Panc1 (cell line): ENCODE results near the gene PEAK3. TPM values are rescaled to one million over a fixed set of nuclear protein-coding genes. Genes with fewer than 3 reads are reported as not detected.

ENCODE experiments used
- ATAC-seq: fragments of 200-7000 bp; cut with Tn5 transposase; 2 replicates; pipeline ENCODE4 v1.9.1; 2020; ENCODE audit warnings: mild to moderate bottlenecking, moderate library complexity
- BruUV-seq: library from RNA; stranded (reverse); fragments of 400-500 nt; replicated peaks from 2 replicates; lab custom pipeline; 2021; lab: Mats Ljungman, UMichigan
- CTCF ChIA-PET: fragments of 300-600 bp; sonication (Branson Sonifier 250); formaldehyde crosslinking; loops from one replicate; lab custom pipeline; 2022; ENCODE audit warnings: antibody characterized with exemption; lab: Charles Lee
- POLR2A ChIA-PET: fragments of 300-600 bp; sonication (Branson Sonifier 250); formaldehyde crosslinking; loops from one replicate; lab custom pipeline; 2022; ENCODE audit warnings: antibody characterized with exemption; lab: Charles Lee
- DNase-seq: peaks from one replicate; pipeline ENCODE4 v3.0.0-alpha.2; 2010; ENCODE audit warnings: low read depth, low spot score
- H3K27ac ChIP-seq: 2 replicates; pipeline ENCODE4 v1.5.1; 2011; ENCODE audit warnings: mild to moderate bottlenecking, low read length, inconsistent platforms
- H3K27me3 ChIP-seq: fragments of 200-500 bp; sonication (Bioruptor generic); 2 replicates; pipeline ENCODE4 v1.6.0; 2014; ENCODE audit warnings: low read length, inconsistent platforms; ENCODE audit not compliant: control insufficient read depth, insufficient read depth
- H3K36me3 ChIP-seq: fragments of 200-500 bp; sonication (Bioruptor generic); 2 replicates; pipeline ENCODE4 v1.5.1; 2014; ENCODE audit warnings: inconsistent platforms, mild to moderate bottlenecking, low read length, moderate library complexity; ENCODE audit not compliant: control insufficient read depth, insufficient read depth
- H3K4me1 ChIP-seq: 2 replicates; pipeline ENCODE4 v1.5.1; 2011; ENCODE audit warnings: inconsistent platforms, mild to moderate bottlenecking, low read length, moderate library complexity; ENCODE audit not compliant: control insufficient read depth, insufficient read depth
- H3K4me3 ChIP-seq, 2 experiments: 2 replicates each; pipeline ENCODE4 v1.5.1; 2011 to 2012; ENCODE audit warnings: low read depth in 2 of 2, low read length in 2 of 2, mild to moderate bottlenecking in 2 of 2, inconsistent platforms in 1 of 2, moderate library complexity in 1 of 2
- H3K9me3 ChIP-seq: fragments of 200-500 bp; sonication (Bioruptor generic); 2 replicates; pipeline ENCODE4 v1.5.1; 2014; ENCODE audit warnings: low read depth, mild to moderate bottlenecking, inconsistent platforms, low read length, moderate library complexity; ENCODE audit not compliant: control insufficient read depth, insufficient read depth
- POLR2AphosphoS5 ChIP-seq: IDR thresholded peaks from 2 replicates; pipeline ENCODE4 v1.6.1; 2012; ENCODE audit warnings: mild to moderate bottlenecking, low read depth, low read length, moderate library complexity
- SIN3A ChIP-seq: IDR thresholded peaks from 2 replicates; pipeline ENCODE4 v1.6.1; 2012; ENCODE audit warnings: low read depth, mild to moderate bottlenecking, low read length, moderate library complexity, borderline replicate concordance; ENCODE audit not compliant: insufficient read depth
- TCF7L2 ChIP-seq: IDR thresholded peaks from 2 replicates; pipeline ENCODE4 v1.6.1; 2011; ENCODE audit warnings: mild to moderate bottlenecking, low read depth, low read length, inconsistent platforms
- in situ Hi-C: cut with HindIII; loops from 2 replicates; pipeline ENCODE4 v1.10.0; 2016; ENCODE audit warnings: low sequenced_read_pairs, low pct_unique_long_range_greater_than_20kb
- intact Hi-C: fragments of 100-400 bp; cut with micrococcal nuclease; formaldehyde crosslinking; loops from one replicate; pipeline ENCODE4 v1.10.0; 2022; ENCODE audit not compliant: unreplicated experiment
- total RNA-seq: library from RNA; stranded (reverse); gene quantifications from one replicate; pipeline ENCODE4 v1.2.1, GENCODE V29; 2021; ENCODE audit not compliant: unreplicated experiment
- TF ChIP-seq, protein P1 (sequence below): fragments of 450-650 bp; IDR thresholded peaks from 2 replicates; pipeline ENCODE4 v1.5.1; 2017; ENCODE audit warnings: mild to moderate bottlenecking
- TF ChIP-seq, protein P2 (sequence below), 2 experiments: IDR thresholded peaks; 2 replicates each; pipeline ENCODE4 v1.6.1; 2011 to 2012; ENCODE audit warnings: low read depth in 2 of 2, control low read depth in 1 of 2, low read length in 1 of 2, mild to moderate bottlenecking in 1 of 2, moderate library complexity in 1 of 2; ENCODE audit not compliant: insufficient read depth in 1 of 2

PEAK3 gene
- total RNA-seq, 1 experiment from 2014 or later, result not detected

DNA sequence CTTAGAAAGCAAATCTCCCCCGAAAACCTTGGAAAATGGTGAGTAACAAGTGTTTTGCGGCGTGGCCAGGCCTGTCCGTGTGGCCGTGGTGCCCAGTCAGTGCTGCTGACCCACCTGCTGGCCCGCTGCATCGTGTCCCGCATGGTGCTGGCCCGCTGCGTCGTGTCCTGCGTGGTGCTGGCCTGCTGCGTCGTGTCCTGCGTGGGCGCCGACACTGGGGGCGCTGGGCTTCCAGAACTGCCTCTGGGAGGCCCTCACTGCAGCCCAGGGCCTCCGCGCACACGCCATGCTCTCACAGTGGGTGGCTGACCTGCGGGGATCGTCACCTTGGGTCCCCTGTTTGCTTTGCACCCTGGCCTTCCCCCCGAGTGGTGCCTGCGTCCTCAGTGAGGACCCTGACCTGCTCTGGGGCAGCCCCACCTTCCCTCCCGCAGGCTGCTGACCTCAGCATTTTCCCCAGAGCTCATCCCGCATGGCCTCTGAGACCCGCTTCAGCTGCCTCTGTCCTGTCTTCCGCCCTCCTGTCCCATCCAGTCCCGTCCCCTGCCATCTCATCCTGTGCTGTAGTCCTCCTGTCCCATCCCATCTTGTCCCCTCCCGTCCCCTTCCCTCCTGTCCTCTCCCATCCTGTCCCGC, 56.4 kb downstream of the PEAK3 start:
- intact Hi-C loops (no loop called here), in situ Hi-C loops (no loop called here)
- H3K27ac ChIP-seq, result no peak overlapping the region
- TF ChIP-seq, protein P1, sequence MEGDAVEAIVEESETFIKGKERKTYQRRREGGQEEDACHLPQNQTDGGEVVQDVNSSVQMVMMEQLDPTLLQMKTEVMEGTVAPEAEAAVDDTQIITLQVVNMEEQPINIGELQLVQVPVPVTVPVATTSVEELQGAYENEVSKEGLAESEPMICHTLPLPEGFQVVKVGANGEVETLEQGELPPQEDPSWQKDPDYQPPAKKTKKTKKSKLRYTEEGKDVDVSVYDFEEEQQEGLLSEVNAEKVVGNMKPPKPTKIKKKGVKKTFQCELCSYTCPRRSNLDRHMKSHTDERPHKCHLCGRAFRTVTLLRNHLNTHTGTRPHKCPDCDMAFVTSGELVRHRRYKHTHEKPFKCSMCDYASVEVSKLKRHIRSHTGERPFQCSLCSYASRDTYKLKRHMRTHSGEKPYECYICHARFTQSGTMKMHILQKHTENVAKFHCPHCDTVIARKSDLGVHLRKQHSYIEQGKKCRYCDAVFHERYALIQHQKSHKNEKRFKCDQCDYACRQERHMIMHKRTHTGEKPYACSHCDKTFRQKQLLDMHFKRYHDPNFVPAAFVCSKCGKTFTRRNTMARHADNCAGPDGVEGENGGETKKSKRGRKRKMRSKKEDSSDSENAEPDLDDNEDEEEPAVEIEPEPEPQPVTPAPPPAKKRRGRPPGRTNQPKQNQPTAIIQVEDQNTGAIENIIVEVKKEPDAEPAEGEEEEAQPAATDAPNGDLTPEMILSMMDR, result no peak
- no peak for TF ChIP-seq POLR2AphosphoS5
- TF ChIP-seq SIN3A, result no peak
- TF ChIP-seq, protein P2, sequence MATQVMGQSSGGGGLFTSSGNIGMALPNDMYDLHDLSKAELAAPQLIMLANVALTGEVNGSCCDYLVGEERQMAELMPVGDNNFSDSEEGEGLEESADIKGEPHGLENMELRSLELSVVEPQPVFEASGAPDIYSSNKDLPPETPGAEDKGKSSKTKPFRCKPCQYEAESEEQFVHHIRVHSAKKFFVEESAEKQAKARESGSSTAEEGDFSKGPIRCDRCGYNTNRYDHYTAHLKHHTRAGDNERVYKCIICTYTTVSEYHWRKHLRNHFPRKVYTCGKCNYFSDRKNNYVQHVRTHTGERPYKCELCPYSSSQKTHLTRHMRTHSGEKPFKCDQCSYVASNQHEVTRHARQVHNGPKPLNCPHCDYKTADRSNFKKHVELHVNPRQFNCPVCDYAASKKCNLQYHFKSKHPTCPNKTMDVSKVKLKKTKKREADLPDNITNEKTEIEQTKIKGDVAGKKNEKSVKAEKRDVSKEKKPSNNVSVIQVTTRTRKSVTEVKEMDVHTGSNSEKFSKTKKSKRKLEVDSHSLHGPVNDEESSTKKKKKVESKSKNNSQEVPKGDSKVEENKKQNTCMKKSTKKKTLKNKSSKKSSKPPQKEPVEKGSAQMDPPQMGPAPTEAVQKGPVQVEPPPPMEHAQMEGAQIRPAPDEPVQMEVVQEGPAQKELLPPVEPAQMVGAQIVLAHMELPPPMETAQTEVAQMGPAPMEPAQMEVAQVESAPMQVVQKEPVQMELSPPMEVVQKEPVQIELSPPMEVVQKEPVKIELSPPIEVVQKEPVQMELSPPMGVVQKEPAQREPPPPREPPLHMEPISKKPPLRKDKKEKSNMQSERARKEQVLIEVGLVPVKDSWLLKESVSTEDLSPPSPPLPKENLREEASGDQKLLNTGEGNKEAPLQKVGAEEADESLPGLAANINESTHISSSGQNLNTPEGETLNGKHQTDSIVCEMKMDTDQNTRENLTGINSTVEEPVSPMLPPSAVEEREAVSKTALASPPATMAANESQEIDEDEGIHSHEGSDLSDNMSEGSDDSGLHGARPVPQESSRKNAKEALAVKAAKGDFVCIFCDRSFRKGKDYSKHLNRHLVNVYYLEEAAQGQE (IDR thresholded peaks at IDR 0.05; ENCODE audit: insufficient read depth in 1 of 2, low read depth in 2 of 2, low read length in 1 of 2), result no peak
- TF ChIP-seq TCF7L2, result no peak
- no peak for DNase-seq
- H3K4me3 ChIP-seq, result no peak overlapping the region
- 0 out of 2 replicates have a peak, but pooled peaks cover 3% of the 10 kb centered on the region for H3K4me1 ChIP-seq
- H3K36me3 ChIP-seq, result no peaks in the 10 kb centered on the region
- CTCF ChIA-PET, result no interaction called here
- POLR2A ChIA-PET, result no interaction called here
- no peaks in the 10 kb centered on the region for H3K9me3 ChIP-seq
- no peak for ATAC-seq
- no peaks in the 10 kb centered on the region for H3K27me3 ChIP-seq
- no TSS peak for BruUV-seq

DNA sequence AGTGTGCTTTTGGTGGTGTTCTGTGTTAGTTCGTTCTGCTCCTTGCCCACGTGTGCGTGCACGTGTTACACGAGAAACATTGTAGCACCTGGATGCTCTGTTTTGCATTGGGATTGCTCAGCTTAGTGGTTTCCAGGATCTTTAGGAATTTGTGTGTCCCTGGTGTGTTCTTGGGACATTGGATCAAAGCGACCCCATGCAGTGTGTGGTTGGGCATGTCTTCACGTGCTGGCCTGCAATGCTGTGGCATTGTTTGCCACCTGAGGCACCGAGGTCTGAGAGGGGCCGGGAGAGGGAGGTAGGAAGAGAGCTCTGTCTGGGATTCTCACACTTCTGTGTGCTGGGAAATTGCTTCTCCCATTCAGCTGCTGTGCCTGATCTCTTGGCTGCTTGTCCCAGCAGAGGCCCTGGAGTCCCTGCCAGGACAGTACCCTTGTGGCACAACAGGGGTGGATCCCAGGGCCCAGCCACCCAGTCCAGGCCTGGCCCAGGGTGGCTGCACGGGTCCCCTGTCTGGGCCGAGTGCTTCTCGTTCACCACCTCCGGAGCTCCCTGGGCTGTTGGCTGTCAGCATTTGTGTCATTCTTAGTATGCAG, 57.1 kb downstream of the PEAK3 start:
- no peaks in the 10 kb centered on the region for H3K36me3 ChIP-seq
- intact Hi-C loops (no loop called here), in situ Hi-C loops (no loop called here)
- no peak overlapping the region for H3K27ac ChIP-seq
- ATAC-seq (no peak), DNase-seq (no peak)
- CTCF ChIA-PET, result no interaction called here
- H3K4me3 ChIP-seq, result no peak overlapping the region
- POLR2A ChIA-PET, result no interaction called here
- TF ChIP-seq TCF7L2 (no peak), POLR2AphosphoS5 (no peak), SIN3A (no peak)
- TF ChIP-seq, protein P2 (IDR thresholded peaks at IDR 0.05; ENCODE audit: insufficient read depth in 1 of 2, low read depth in 2 of 2, low read length in 1 of 2), result no peak
- TF ChIP-seq, protein P1, result no peak
- H3K4me1 ChIP-seq, result 0 out of 2 replicates have a peak, but pooled peaks cover 3% of the 10 kb centered on the region
- H3K9me3 ChIP-seq, result no peaks in the 10 kb centered on the region
- no peaks in the 10 kb centered on the region for H3K27me3 ChIP-seq
- no TSS peak for BruUV-seq
